Eye (tissue), 1 donor: ENCODE data around the gene SORL1.

ENCODE experiments used
- DNase-seq: peaks from one replicate; pipeline ENCODE4 v3.0.0-alpha.2; 2015

SORL1 gene

GRCh38 chr11:121452609-121453150 lies 566 bp downstream of the SORL1 start, which contains the start of gene SORL1-AS1:
TSS of gene SORL1-AS1 (minus strand) at chr11:121452967.
- DNase-seq, result peak; percentile 76

GRCh38 chr11:121453589-121454299 lies 1.6 kb downstream of the SORL1 start:
- no peak for DNase-seq

GRCh38 chr11:121455115-121455514 lies 3.0 kb downstream of the SORL1 start:
- DNase-seq, result no peak

GRCh38 chr11:121456151-121456550 lies 4.0 kb downstream of the SORL1 start:
- no peak for DNase-seq

- DNase-seq, result no peak
These were observed 4.8 kb downstream of the SORL1 start for GRCh38 chr11:121456816-121457431.

- DNase-seq, result peak; percentile 29
These were observed 6.4 kb downstream of the SORL1 start for GRCh38 chr11:121458551-121458950.

GRCh38 chr11:121459413-121460017 lies 7.4 kb downstream of the SORL1 start:
- DNase-seq, result no peak

GRCh38 chr11:121460941-121461514 lies 8.9 kb downstream of the SORL1 start:
- no peak for DNase-seq

GRCh38 chr11:121461843-121462242 lies 9.7 kb downstream of the SORL1 start:
- no peak for DNase-seq

GRCh38 chr11:121463689-121464335 lies 11.7 kb downstream of the SORL1 start:
- no peak for DNase-seq

GRCh38 chr11:121464352-121464946 lies 12.3 kb downstream of the SORL1 start:
- no peak for DNase-seq

- DNase-seq, result no peak
These were observed 13.6 kb downstream of the SORL1 start for GRCh38 chr11:121465709-121466062.

GRCh38 chr11:121466063-121466794 lies 14.1 kb downstream of the SORL1 start:
- peak; percentile 80 for DNase-seq

- DNase-seq, result no peak
These were observed 15.4 kb downstream of the SORL1 start for GRCh38 chr11:121467471-121467870.

GRCh38 chr11:121467965-121468364 lies 15.9 kb downstream of the SORL1 start:
- no peak for DNase-seq

GRCh38 chr11:121469910-121470309 lies 17.8 kb downstream of the SORL1 start:
- DNase-seq, result no peak

GRCh38 chr11:121471167-121471566 lies 19.1 kb downstream of the SORL1 start:
- DNase-seq, result no peak

- DNase-seq, result no peak
These were observed 20.2 kb downstream of the SORL1 start for GRCh38 chr11:121472312-121472711.

- no peak for DNase-seq
These were observed 21.1 kb downstream of the SORL1 start for GRCh38 chr11:121473064-121473777.

- no peak for DNase-seq
These were observed 22.6 kb downstream of the SORL1 start for GRCh38 chr11:121474680-121475079.

GRCh38 chr11:121476379-121477032 lies 24.4 kb downstream of the SORL1 start:
- DNase-seq, result no peak
